NCI-H1930 (cell line): Measurements from ENCODE around the gene DDC.
"Not testable (repeated sequence)": the region's sequence is repeated elsewhere in the genome, so short reads cannot be mapped to it uniquely, and the experiment has no call there.

Experiments
- DNase-seq, 2 experiments: peaks; one replicate each; lab custom pipeline; 2025; lab: John Stamatoyannopoulos, UW

The DDC gene

GRCh38 chr7:50554431-50555322, 10.5 kb downstream of the DDC start:
- no peak for DNase-seq

GRCh38 chr7:50553973-50554372, 11.2 kb downstream of the DDC start:
- DNase-seq: no peak

- DNase-seq: no peak
These were observed 12.3 kb downstream of the DDC start for GRCh38 chr7:50552921-50553320.

GRCh38 chr7:50552139-50552538, 13.1 kb downstream of the DDC start:
- peak; percentile 84 to 86 for DNase-seq

GRCh38 chr7:50545613-50546012, 19.6 kb downstream of the DDC start:
- DNase-seq: not testable (repeated sequence)

GRCh38 chr7:50544992-50545391, 20.2 kb downstream of the DDC start:
- no peak for DNase-seq

GRCh38 chr7:50543776-50544442, 21.3 kb downstream of the DDC start:
- DNase-seq: no peak

GRCh38 chr7:50542132-50542531, 23.1 kb downstream of the DDC start:
- no peak for DNase-seq

GRCh38 chr7:50540785-50541579, 24.2 kb downstream of the DDC start:
- DNase-seq: no peak

GRCh38 chr7:50539725-50540124, 25.5 kb downstream of the DDC start:
- DNase-seq: no peak

GRCh38 chr7:50538478-50538877, 26.7 kb downstream of the DDC start:
- DNase-seq: no peak

- no peak for DNase-seq
These were observed 27.8 kb downstream of the DDC start for GRCh38 chr7:50537417-50537816.

- not testable (repeated sequence) for DNase-seq
These were observed 29.9 kb downstream of the DDC start for GRCh38 chr7:50535291-50535711.

GRCh38 chr7:50534690-50535290, 30.4 kb downstream of the DDC start:
- DNase-seq: peak in 1 of 2 experiments; percentile 36

- no peak for DNase-seq
These were observed 31.3 kb downstream of the DDC start for GRCh38 chr7:50533866-50534265.

GRCh38 chr7:50531928-50532327, 33.3 kb downstream of the DDC start:
- peak; percentile 72 to 83 for DNase-seq

- DNase-seq: peak; percentile 68 to 70
These were observed 33.7 kb downstream of the DDC start for GRCh38 chr7:50531401-50531911.

GRCh38 chr7:50530766-50531165, 34.4 kb downstream of the DDC start:
- no peak for DNase-seq

GRCh38 chr7:50529093-50529862, 35.9 kb downstream of the DDC start:
- no peak for DNase-seq

- DNase-seq: no peak
These were observed 36.7 kb downstream of the DDC start for GRCh38 chr7:50528266-50529092.
